ENCODE measurements around the gene GSTO2. TPM values are rescaled to one million over a fixed set of nuclear protein-coding genes. Genes with fewer than 3 reads are reported as not detected.

GSTO2 gene
- total and polyA plus RNA-seq, 10 of the 15 experiments (the other 5 are each of a cell fraction or from before 2014, with no cell fraction given), result 0.16 to 0.86 (median 0.46) TPM

- POLR2A ChIA-PET, result interaction anchor here (1.1 kb wide), 1 partner anchor 11 kb away, joined by 3 read pairs; no protein-coding TSS in a partner anchor
- ATAC-seq (no peak), DNase-seq (ENCODE audit: low read depth, low spot score) (no peak), FAIRE-seq (no peak)
- Histone ChIP-seq H2AFZ (ENCODE audit: control insufficient read depth, low read depth, low read length) (no peak overlapping the region), H4K20me1 (ENCODE audit: control insufficient read depth, insufficient read depth) (no peaks in the 10 kb centered on the region; the same call in 1 of the 2 replicates), H3K4me1 (ENCODE audit: control insufficient read depth, insufficient read depth, low read length) (peaks cover 23% of the 10 kb centered on the region), H3K4me3 (no peak overlapping the region), H3K4me2 (ENCODE audit: control insufficient read depth, insufficient read depth) (no peak overlapping the region), H3K9ac (ENCODE audit: control insufficient read depth, insufficient read depth, low read length) (no peak overlapping the region), H3K27ac (ENCODE audit: control insufficient read depth, insufficient read depth) (no peak overlapping the region), H3K27me3 (replicated peaks in 1 of 2; ENCODE audit: control insufficient read depth in 2 of 2, insufficient read depth in 2 of 2, low read length in 1 of 2) (no peaks in the 10 kb centered on the region), H3K79me2 (ENCODE audit: control insufficient read depth, insufficient read depth, low read length) (no peaks in the 10 kb centered on the region), H3K36me3 (ENCODE audit: control insufficient read depth in 2 of 2, insufficient read depth in 2 of 2, low read length in 1 of 2) (peaks cover 11 to 37% of the 10 kb centered on the region in 2 experiments), H3K9me3 (replicated peaks; ENCODE audit: control insufficient read depth, insufficient read depth, low read length) (no peaks in the 10 kb centered on the region)
- no TSS peak for BruUV-seq (replicated peaks)
- RAD21 ChIA-PET (ENCODE audit: unreplicated experiment), result interaction anchor here (9.0 kb wide), 1 partner anchor 40 kb away, joined by 137 read pairs; the partner anchor contains the start of gene CFAP58
- in situ Hi-C loops (cut with MboI), result loop anchor here (5.0 kb wide), 1 partner anchor 36 kb away; no protein-coding TSS in a partner anchor
- SMC1A ChIA-PET (ENCODE audit: uncharacterized antibody, unreplicated experiment), result interaction anchor here (0.9 to 1.3 kb wide), 2 partner anchors 38 to 40 kb away, joined by 3 to 5 read pairs; no protein-coding TSS in a partner anchor
- TF ChIP-seq RAD51 (IDR thresholded peaks at IDR 0.05) (no peak), ZNF207 (IDR thresholded peaks at IDR 0.05; ENCODE audit: borderline replicate concordance) (no peak), DPF2 (IDR thresholded peaks at IDR 0.05) (no peak), POU2F2 (IDR thresholded peaks at IDR 0.05; ENCODE audit: borderline replicate concordance, low read depth, low read length) (no peak), BMI1 (IDR thresholded peaks at IDR 0.05; ENCODE audit: borderline replicate concordance) (no peak), NFIC (IDR thresholded peaks at IDR 0.05; ENCODE audit: low read depth, low read length) (no peak), CHD2 (IDR thresholded peaks at IDR 0.05; ENCODE audit: borderline replicate concordance, low read depth, low read length) (no peak), SRF (IDR thresholded peaks at IDR 0.05; ENCODE audit: low read depth in 2 of 2, low read length in 2 of 2) (no peak), POLR2A (IDR thresholded peaks at IDR 0.05; ENCODE audit: low read depth, low read length) (no peak; the same call in none of the 2 replicates), NFYA (IDR thresholded peaks at IDR 0.05; ENCODE audit: borderline replicate concordance, low read depth, low read length) (no peak), SPI1 (IDR thresholded peaks at IDR 0.05; ENCODE audit: borderline replicate concordance, insufficient read depth, low read depth, low read length) (no peak), POLR2AphosphoS2 (IDR thresholded peaks at IDR 0.05; ENCODE audit: low read depth, low read length) (no peak), CHD1 (IDR thresholded peaks at IDR 0.05; ENCODE audit: low read depth, low read length) (no peak), SUPT20H (IDR thresholded peaks at IDR 0.05; ENCODE audit: borderline replicate concordance, control insufficient read depth, low read depth, low read length) (no peak)
- TF ChIP-seq, protein P1, sequence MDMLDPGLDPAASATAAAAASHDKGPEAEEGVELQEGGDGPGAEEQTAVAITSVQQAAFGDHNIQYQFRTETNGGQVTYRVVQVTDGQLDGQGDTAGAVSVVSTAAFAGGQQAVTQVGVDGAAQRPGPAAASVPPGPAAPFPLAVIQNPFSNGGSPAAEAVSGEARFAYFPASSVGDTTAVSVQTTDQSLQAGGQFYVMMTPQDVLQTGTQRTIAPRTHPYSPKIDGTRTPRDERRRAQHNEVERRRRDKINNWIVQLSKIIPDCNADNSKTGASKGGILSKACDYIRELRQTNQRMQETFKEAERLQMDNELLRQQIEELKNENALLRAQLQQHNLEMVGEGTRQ (IDR thresholded peaks at IDR 0.05; ENCODE audit: borderline replicate concordance, low read depth, low read length), result no peak
- CTCF ChIA-PET, result interaction anchor here (1.3 to 13.3 kb wide), 4 partner anchors 8 to 39 kb away, joined by 6 to 419 read pairs (median 9); partner anchors contain the start of gene CFAP58
- intact Hi-C loops (cut with micrococcal nuclease; ENCODE audit: unreplicated experiment), result no loop called here
- 79% methylated on average over 5 of the region's 5 CpGs for WGBS (ENCODE audit: insufficient coverage, insufficient replicate concordance, low lambda C conversion rate, missing lambda C conversion rate)
Measured at GRCh38 chr10:104311184-104311720, 42.3 kb downstream of the GSTO2 start.

Data from GM12878 (cell line).